Measurements from ENCODE around the gene LDLRAD3. TPM values are rescaled to one million over a fixed set of nuclear protein-coding genes. Genes with fewer than 3 reads are reported as not detected.

The LDLRAD3 gene
- total and polyA plus RNA-seq, 11 donors, result 1.1 to 7.7 (median 2.6) TPM

DNA sequence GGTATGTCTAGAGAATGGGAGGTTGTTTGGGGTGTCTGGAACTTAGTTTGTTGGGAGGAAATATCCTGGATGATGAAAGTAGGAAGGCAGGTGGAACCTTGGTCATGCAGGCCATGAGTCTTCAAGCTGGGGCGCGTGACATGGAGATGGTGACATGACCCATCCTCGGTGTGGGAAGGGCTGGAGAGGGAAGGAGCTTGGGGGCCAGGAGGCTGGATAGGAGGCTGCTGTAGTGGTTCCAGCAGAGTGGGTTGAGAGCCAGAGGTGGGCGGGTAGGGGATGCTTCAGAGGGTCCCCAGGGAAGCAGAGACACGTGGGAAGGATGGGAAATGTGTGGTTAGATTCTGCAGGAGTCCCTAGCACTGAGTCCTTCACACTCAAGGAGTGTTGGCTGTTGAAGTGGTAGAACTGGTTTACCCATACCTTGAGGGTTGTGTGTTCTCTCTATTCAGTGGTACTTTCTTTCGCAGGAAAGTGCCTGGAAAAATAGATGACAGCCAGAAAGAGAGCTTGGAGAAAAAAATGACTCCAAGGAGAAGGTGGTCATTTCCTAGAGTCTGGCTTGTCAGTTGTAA lies 56.8 kb downstream of the LDLRAD3 start:
- H3K27ac ChIP-seq, result no peak overlapping the region
- H3K9me3 ChIP-seq, result no peaks in the 10 kb centered on the region
- DNase-seq (no peak), ATAC-seq (no peak)
- intact Hi-C loops (cut with DNase I), result no loop called here
- 76 to 87% (median 84%) methylated on average over 6 of the region's 6 CpGs for WGBS, 4 donors
- H3K4me3 ChIP-seq, result no peak overlapping the region
- H3K36me3 ChIP-seq, result no peaks in the 10 kb centered on the region
- TF ChIP-seq, protein P1, sequence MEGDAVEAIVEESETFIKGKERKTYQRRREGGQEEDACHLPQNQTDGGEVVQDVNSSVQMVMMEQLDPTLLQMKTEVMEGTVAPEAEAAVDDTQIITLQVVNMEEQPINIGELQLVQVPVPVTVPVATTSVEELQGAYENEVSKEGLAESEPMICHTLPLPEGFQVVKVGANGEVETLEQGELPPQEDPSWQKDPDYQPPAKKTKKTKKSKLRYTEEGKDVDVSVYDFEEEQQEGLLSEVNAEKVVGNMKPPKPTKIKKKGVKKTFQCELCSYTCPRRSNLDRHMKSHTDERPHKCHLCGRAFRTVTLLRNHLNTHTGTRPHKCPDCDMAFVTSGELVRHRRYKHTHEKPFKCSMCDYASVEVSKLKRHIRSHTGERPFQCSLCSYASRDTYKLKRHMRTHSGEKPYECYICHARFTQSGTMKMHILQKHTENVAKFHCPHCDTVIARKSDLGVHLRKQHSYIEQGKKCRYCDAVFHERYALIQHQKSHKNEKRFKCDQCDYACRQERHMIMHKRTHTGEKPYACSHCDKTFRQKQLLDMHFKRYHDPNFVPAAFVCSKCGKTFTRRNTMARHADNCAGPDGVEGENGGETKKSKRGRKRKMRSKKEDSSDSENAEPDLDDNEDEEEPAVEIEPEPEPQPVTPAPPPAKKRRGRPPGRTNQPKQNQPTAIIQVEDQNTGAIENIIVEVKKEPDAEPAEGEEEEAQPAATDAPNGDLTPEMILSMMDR (IDR thresholded peaks at IDR 0.05), result no peak
- TF ChIP-seq POLR2A (IDR thresholded peaks at IDR 0.05), result no peak
- no peaks in the 10 kb centered on the region for H3K27me3 ChIP-seq
- H3K4me1 ChIP-seq, result peaks cover 0 to 13% (median 0%) of the 10 kb centered on the region in 12 donors

DNA sequence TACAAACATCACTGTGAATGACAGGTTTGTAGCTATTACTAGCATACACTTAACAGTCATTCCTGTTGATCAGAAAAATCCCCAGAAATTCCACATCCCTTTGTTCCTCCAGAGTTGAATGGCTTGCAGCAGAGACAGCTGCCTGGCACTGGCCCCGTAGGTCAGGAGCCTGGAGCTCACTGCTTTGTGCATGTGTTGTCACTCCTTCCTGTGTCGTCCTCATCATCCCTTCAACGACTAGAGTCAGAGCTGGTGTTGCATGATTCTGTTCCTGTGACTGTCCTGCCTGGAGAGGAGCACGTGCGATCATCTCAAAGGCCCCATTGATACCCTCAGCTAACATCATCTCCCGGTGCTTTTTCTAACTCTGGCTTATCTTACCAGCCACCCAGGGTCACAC lies 58.3 kb downstream of the LDLRAD3 start:
- intact Hi-C loops (cut with DNase I), result no loop called here
- DNase-seq (no peak), ATAC-seq (no peak)
- H3K4me3 ChIP-seq, result no peak overlapping the region
- H3K27me3 ChIP-seq, result no peaks in the 10 kb centered on the region
- peaks cover 0 to 13% (median 0%) of the 10 kb centered on the region in 12 donors for H3K4me1 ChIP-seq
- no peak overlapping the region for H3K27ac ChIP-seq
- TF ChIP-seq, protein P1 (IDR thresholded peaks at IDR 0.05), result no peak
- TF ChIP-seq POLR2A (IDR thresholded peaks at IDR 0.05), result no peak
- H3K9me3 ChIP-seq, result no peaks in the 10 kb centered on the region
- WGBS, 4 donors, result 52 to 62% (median 55%) methylated on average over 6 of the region's 6 CpGs
- no peaks in the 10 kb centered on the region for H3K36me3 ChIP-seq

DNA sequence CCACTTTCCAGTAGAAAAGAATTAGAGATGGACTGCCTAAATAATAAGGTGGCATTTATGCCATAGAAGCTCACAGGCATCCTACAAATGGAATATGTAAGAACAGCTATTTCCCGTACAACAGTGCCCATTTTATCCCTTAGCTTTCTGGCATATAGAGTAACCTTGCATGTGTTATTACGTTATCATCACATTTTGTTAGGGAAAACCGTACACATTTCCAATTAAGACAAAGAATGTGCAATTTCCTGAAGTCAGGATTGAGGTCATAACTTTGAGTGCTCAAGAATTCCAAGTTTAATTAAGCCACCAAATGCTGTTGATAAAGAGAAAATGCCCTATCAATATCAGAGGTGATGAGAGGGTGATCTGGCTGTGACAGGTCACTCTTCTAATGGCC lies 58.9 kb downstream of the LDLRAD3 start:
- Histone ChIP-seq H3K27ac (no peak overlapping the region), H3K4me1 (peaks cover 0 to 13% (median 0%) of the 10 kb centered on the region in 12 donors), H3K4me3 (no peak overlapping the region), H3K36me3 (no peaks in the 10 kb centered on the region), H3K9me3 (no peaks in the 10 kb centered on the region), H3K27me3 (no peaks in the 10 kb centered on the region)
- WGBS, 4 donors, result 63 to 71% (median 67%) methylated on average over 3 of the region's 3 CpGs
- TF ChIP-seq POLR2A (IDR thresholded peaks at IDR 0.05), result no peak
- TF ChIP-seq, protein P1 (IDR thresholded peaks at IDR 0.05), result no peak
- ATAC-seq, result no peak
- DNase-seq, result no peak
- intact Hi-C loops (cut with DNase I), result no loop called here

DNA sequence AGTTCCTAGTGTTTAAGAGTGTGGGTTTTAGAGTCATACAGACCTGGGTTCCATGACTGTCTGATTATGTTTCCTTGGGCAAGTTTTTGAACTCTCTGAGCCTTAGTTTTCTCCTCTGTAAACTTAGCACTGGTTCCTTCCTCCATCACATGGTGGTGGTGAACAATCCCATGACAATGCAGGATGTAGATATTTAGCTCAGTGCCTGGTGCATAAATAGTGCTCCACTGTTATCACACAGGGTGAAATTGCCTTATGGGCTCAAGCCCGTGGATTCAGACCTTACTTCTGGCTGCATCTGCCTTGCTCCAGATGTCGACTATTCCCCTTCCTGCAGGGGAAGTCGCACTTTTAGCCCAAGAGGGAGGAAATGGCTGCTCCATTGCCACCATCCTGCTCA lies 62.7 kb downstream of the LDLRAD3 start:
- no peak for TF ChIP-seq POLR2A (IDR thresholded peaks at IDR 0.05)
- TF ChIP-seq, protein P1 (IDR thresholded peaks at IDR 0.05), result no peak

More for the DNA sequence above, 62.7 kb downstream of the LDLRAD3 start:
- Histone ChIP-seq H3K4me3 (no peak overlapping the region), H3K27ac (no peak overlapping the region), H3K27me3 (no peaks in the 10 kb centered on the region), H3K36me3 (no peaks in the 10 kb centered on the region), H3K4me1 (peaks cover 0 to 38% (median 18%) of the 10 kb centered on the region in 12 donors), H3K9me3 (no peaks in the 10 kb centered on the region)
- intact Hi-C loops (cut with DNase I), result no loop called here
- no peak for DNase-seq
- no peak for ATAC-seq
- 63 to 80% (median 71%) methylated on average over 3 of the region's 3 CpGs for WGBS, 4 donors
